Mesothelial cell of epicardium (in vitro differentiated cells): ENCODE results near the gene PROX2. TPM values are rescaled to one million over a fixed set of nuclear protein-coding genes. Genes with fewer than 3 reads are reported as not detected.

Experiments used
- DNase-seq, 2 experiments: peaks; one replicate each; pipeline ENCODE4 v3.0.0; 2021; ENCODE audit warnings: low spot score in 2 of 2; ENCODE audit not compliant: unreplicated experiment in 2 of 2
- H3K27ac Mint-ChIP-seq: 2 replicates; pipeline ENCODE4 v1.8.0; 2021; ENCODE audit warnings: mixed read lengths
- H3K27me3 Mint-ChIP-seq: 2 replicates; pipeline ENCODE4 v1.8.0; 2021; ENCODE audit warnings: low read depth, mixed read lengths
- H3K36me3 Mint-ChIP-seq: 2 replicates; pipeline ENCODE4 v1.8.0; 2021; ENCODE audit warnings: mixed read lengths
- H3K4me1 Mint-ChIP-seq: 2 replicates; pipeline ENCODE4 v1.8.0; 2021; ENCODE audit warnings: mixed read lengths
- H3K4me3 Mint-ChIP-seq: 2 replicates; pipeline ENCODE4 v1.8.0; 2021; ENCODE audit warnings: mild to moderate bottlenecking, moderate library complexity, mixed read lengths
- H3K9me3 Mint-ChIP-seq: 2 replicates; pipeline ENCODE4 v1.8.0; 2021; ENCODE audit warnings: mixed read lengths
- CTCF ChIP-seq: fragments of 200-600 bp; sonication (generic); IDR thresholded peaks from one replicate; pipeline ENCODE4 v1.5.0; 2021; ENCODE audit warnings: antibody characterized with exemption; ENCODE audit not compliant: unreplicated experiment
- total RNA-seq: library from RNA; stranded (reverse); gene quantifications from 3 replicates; pipeline ENCODE4 v1.2.1, GENCODE V29; 2021

Gene PROX2
- total RNA-seq, 1 donor from 2014 or later = not detected

GRCh38 chr14:74908861-74909341 lies 33.0 kb upstream of the PROX2 start:
- no peaks in the 10 kb centered on the region for H3K9me3 Mint-ChIP-seq
- H3K36me3 Mint-ChIP-seq = no peaks in the 10 kb centered on the region
- H3K4me1 Mint-ChIP-seq = no peaks in the 10 kb centered on the region
- H3K27ac Mint-ChIP-seq = no peak overlapping the region
- no peak overlapping the region for H3K4me3 Mint-ChIP-seq
- TF ChIP-seq CTCF = no peak
- H3K27me3 Mint-ChIP-seq = no peaks in the 10 kb centered on the region
- no peak for DNase-seq

GRCh38 chr14:74907744-74908143 lies 31.8 kb upstream of the PROX2 start:
- no peaks in the 10 kb centered on the region for H3K4me1 Mint-ChIP-seq
- no peaks in the 10 kb centered on the region for H3K27me3 Mint-ChIP-seq
- H3K9me3 Mint-ChIP-seq = no peaks in the 10 kb centered on the region
- no peak overlapping the region for H3K27ac Mint-ChIP-seq
- no peak for TF ChIP-seq CTCF
- H3K4me3 Mint-ChIP-seq = no peak overlapping the region
- peaks cover 6% of the 10 kb centered on the region for H3K36me3 Mint-ChIP-seq
- DNase-seq = no peak

- H3K27me3 Mint-ChIP-seq = no peaks in the 10 kb centered on the region
- H3K36me3 Mint-ChIP-seq = peaks cover 9% of the 10 kb centered on the region
- no peaks in the 10 kb centered on the region for H3K4me1 Mint-ChIP-seq
- no peaks in the 10 kb centered on the region for H3K9me3 Mint-ChIP-seq
- DNase-seq = no peak
- no peak for TF ChIP-seq CTCF
- H3K4me3 Mint-ChIP-seq = no peak overlapping the region
- H3K27ac Mint-ChIP-seq = no peak overlapping the region
Measured at GRCh38 chr14:74906925-74907521, 31.1 kb upstream of the PROX2 start.

- Mint-ChIP-seq H3K27me3 (no peaks in the 10 kb centered on the region), H3K27ac (peak overlapping the region; percentile 21), H3K36me3 (peaks cover 14% of the 10 kb centered on the region), H3K9me3 (no peaks in the 10 kb centered on the region), H3K4me1 (no peaks in the 10 kb centered on the region), H3K4me3 (no peak overlapping the region)
- TF ChIP-seq CTCF = peak; percentile 93
- peak; percentile 64 to 86 for DNase-seq
Measured at GRCh38 chr14:74905595-74906142, 29.7 kb upstream of the PROX2 start.

GRCh38 chr14:74904635-74905503 lies 28.9 kb upstream of the PROX2 start:
- no peak for DNase-seq
- H3K4me1 Mint-ChIP-seq = no peaks in the 10 kb centered on the region
- H3K27me3 Mint-ChIP-seq = no peaks in the 10 kb centered on the region
- H3K36me3 Mint-ChIP-seq = peaks cover 19% of the 10 kb centered on the region
- no peak overlapping the region for H3K27ac Mint-ChIP-seq
- no peaks in the 10 kb centered on the region for H3K9me3 Mint-ChIP-seq
- no peak for TF ChIP-seq CTCF
- no peak overlapping the region for H3K4me3 Mint-ChIP-seq
